Neural cell (in vitro differentiated cells): ENCODE results near the gene ZNF304.

ENCODE experiments used
- CTCF ChIP-seq: fragments of 450-650 bp; IDR thresholded peaks from 2 replicates; pipeline ENCODE4 v1.5.1; 2014; ENCODE audit warnings: antibody characterized with exemption, mild to moderate bottlenecking, moderate library complexity; ENCODE audit not compliant: poor library complexity, severe bottlenecking
- EP300 ChIP-seq: fragments of 450-650 bp; conservative IDR thresholded peaks from 2 replicates; pipeline ENCODE4 v1.6.1; 2014; ENCODE audit warnings: antibody characterized with exemption, mild to moderate bottlenecking, moderate library complexity; ENCODE audit not compliant: poor library complexity, severe bottlenecking
- EZH2 ChIP-seq: fragments of 200-600, 300-800 bp; shearing (Covaris generic), sonication (generic); IDR thresholded peaks from 2 replicates; pipeline ENCODE4 v1.6.1; 2014; ENCODE audit warnings: antibody characterized with exemption, low read length, borderline replicate concordance, mild to moderate bottlenecking; ENCODE audit not compliant: insufficient read depth, poor library complexity, severe bottlenecking
- MXI1 ChIP-seq: fragments of 450-650 bp; conservative IDR thresholded peaks from 2 replicates; pipeline ENCODE4 v1.6.1; 2014; ENCODE audit warnings: antibody characterized with exemption, mild to moderate bottlenecking; ENCODE audit not compliant: poor library complexity, severe bottlenecking
- POLR2AphosphoS5 ChIP-seq: IDR thresholded peaks from 2 replicates; pipeline ENCODE4 v1.6.1; 2012
- RAD21 ChIP-seq: fragments of 450-650 bp; conservative IDR thresholded peaks from 2 replicates; pipeline ENCODE4 v1.6.1; 2014; ENCODE audit warnings: antibody characterized with exemption, mild to moderate bottlenecking, moderate library complexity
- SMC3 ChIP-seq: fragments of 450-650 bp; conservative IDR thresholded peaks from 2 replicates; pipeline ENCODE4 v1.6.1; 2014; ENCODE audit warnings: antibody characterized with exemption, mild to moderate bottlenecking, moderate library complexity; ENCODE audit not compliant: poor library complexity
- TAF1 ChIP-seq: IDR thresholded peaks from 2 replicates; pipeline ENCODE4 v1.6.1; 2012; ENCODE audit warnings: low read depth
- TF ChIP-seq, protein P1 (sequence below): IDR thresholded peaks from 2 replicates; pipeline ENCODE4 v1.6.1; 2012; ENCODE audit warnings: borderline replicate concordance

DNA sequence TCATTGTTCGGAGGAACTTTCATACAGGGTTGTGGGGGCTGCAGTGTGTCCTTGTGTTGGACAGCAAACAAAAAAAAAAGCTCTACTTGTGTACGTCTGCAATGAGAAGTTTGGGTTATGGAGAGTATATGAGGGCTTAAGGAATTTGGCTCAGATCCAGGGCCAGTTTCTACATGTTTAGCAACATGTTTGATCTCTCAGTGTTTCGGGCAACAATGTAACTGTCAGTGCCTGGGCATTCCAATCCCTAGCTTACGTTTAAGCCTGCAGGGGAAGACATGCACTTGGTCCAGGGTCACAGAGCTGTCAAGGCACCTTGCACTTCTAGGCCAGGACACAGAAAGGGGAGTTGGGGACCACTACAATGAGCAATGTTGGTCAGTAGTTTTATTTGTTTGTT, 16.9 kb upstream of the ZNF304 start:
- TF ChIP-seq EP300 (no peak), CTCF (no peak), POLR2AphosphoS5 (no peak), SMC3 (no peak), RAD21 (no peak), TAF1 (no peak), EZH2 (no peak), MXI1 (no peak)
- TF ChIP-seq, protein P1, sequence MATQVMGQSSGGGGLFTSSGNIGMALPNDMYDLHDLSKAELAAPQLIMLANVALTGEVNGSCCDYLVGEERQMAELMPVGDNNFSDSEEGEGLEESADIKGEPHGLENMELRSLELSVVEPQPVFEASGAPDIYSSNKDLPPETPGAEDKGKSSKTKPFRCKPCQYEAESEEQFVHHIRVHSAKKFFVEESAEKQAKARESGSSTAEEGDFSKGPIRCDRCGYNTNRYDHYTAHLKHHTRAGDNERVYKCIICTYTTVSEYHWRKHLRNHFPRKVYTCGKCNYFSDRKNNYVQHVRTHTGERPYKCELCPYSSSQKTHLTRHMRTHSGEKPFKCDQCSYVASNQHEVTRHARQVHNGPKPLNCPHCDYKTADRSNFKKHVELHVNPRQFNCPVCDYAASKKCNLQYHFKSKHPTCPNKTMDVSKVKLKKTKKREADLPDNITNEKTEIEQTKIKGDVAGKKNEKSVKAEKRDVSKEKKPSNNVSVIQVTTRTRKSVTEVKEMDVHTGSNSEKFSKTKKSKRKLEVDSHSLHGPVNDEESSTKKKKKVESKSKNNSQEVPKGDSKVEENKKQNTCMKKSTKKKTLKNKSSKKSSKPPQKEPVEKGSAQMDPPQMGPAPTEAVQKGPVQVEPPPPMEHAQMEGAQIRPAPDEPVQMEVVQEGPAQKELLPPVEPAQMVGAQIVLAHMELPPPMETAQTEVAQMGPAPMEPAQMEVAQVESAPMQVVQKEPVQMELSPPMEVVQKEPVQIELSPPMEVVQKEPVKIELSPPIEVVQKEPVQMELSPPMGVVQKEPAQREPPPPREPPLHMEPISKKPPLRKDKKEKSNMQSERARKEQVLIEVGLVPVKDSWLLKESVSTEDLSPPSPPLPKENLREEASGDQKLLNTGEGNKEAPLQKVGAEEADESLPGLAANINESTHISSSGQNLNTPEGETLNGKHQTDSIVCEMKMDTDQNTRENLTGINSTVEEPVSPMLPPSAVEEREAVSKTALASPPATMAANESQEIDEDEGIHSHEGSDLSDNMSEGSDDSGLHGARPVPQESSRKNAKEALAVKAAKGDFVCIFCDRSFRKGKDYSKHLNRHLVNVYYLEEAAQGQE: no peak
